LNCAP (cell line): ENCODE results near the gene GPER1.

Experiments
- TF ChIP-seq, protein P1 (sequence below): fragments of 450-650 bp; IDR thresholded peaks from 2 replicates; pipeline ENCODE4 v1.5.1; 2017; ENCODE audit warnings: mild to moderate bottlenecking

The GPER1 gene

DNA sequence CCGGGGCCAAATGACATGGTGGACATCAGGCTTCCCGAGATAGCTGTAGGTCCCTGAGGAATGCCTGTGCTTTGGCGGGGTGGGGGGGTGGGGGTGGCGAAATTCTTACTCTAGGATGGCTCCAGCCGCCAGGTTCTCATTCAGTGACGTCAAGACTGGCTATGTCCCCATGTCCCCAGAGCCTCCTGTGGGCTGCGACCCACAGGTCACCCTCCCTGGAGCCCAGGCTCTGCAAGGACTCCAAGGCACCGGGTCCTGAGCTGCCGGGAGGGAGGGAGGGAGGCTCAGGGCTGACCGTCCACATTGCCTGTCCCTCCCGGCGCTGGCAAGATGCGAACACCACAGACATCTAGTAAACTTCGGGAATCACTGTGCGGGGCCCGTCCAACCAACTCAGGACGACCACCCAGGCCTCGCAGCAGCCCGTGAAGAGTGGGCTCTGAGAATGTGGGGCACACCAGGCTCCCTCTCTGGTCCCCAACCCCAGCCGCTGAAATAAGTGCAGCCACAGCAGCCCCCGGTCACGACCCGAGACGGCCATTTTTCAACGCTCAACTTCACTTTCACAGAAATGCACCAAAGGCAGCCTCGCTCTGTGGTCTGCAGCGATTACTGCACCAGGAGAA, 31.0 kb upstream of the GPER1 start:
- TF ChIP-seq, protein P1, sequence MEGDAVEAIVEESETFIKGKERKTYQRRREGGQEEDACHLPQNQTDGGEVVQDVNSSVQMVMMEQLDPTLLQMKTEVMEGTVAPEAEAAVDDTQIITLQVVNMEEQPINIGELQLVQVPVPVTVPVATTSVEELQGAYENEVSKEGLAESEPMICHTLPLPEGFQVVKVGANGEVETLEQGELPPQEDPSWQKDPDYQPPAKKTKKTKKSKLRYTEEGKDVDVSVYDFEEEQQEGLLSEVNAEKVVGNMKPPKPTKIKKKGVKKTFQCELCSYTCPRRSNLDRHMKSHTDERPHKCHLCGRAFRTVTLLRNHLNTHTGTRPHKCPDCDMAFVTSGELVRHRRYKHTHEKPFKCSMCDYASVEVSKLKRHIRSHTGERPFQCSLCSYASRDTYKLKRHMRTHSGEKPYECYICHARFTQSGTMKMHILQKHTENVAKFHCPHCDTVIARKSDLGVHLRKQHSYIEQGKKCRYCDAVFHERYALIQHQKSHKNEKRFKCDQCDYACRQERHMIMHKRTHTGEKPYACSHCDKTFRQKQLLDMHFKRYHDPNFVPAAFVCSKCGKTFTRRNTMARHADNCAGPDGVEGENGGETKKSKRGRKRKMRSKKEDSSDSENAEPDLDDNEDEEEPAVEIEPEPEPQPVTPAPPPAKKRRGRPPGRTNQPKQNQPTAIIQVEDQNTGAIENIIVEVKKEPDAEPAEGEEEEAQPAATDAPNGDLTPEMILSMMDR: no peak

DNA sequence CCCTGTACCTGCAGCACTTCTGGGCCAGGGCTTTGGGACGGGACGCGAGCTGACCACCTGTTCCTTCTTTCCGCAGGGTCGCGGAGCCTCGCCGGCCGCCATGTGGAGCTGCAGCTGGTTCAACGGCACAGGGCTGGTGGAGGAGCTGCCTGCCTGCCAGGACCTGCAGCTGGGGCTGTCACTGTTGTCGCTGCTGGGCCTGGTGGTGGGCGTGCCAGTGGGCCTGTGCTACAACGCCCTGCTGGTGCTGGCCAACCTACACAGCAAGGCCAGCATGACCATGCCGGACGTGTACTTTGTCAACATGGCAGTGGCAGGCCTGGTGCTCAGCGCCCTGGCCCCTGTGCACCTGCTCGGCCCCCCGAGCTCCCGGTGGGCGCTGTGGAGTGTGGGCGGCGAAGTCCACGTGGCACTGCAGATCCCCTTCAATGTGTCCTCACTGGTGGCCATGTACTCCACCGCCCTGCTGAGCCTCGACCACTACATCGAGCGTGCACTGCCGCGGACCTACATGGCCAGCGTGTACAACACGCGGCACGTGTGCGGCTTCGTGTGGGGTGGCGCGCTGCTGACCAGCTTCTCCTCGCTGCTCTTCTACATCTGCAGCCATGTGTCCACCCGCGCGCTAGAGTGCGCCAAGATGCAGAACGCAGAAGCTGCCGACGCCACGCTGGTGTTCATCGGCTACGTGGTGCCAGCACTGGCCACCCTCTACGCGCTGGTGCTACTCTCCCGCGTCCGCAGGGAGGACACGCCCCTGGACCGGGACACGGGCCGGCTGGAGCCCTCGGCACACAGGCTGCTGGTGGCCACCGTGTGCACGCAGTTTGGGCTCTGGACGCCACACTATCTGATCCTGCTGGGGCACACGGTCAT, 30.3 kb upstream of the GPER1 start:
- TF ChIP-seq, protein P1: no peak

DNA sequence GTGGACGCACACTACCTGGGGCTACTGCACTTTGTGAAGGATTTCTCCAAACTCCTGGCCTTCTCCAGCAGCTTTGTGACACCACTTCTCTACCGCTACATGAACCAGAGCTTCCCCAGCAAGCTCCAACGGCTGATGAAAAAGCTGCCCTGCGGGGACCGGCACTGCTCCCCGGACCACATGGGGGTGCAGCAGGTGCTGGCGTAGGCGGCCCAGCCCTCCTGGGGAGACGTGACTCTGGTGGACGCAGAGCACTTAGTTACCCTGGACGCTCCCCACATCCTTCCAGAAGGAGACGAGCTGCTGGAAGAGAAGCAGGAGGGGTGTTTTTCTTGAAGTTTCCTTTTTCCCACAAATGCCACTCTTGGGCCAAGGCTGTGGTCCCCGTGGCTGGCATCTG, 29.6 kb upstream of the GPER1 start:
- TF ChIP-seq, protein P1: no peak

DNA sequence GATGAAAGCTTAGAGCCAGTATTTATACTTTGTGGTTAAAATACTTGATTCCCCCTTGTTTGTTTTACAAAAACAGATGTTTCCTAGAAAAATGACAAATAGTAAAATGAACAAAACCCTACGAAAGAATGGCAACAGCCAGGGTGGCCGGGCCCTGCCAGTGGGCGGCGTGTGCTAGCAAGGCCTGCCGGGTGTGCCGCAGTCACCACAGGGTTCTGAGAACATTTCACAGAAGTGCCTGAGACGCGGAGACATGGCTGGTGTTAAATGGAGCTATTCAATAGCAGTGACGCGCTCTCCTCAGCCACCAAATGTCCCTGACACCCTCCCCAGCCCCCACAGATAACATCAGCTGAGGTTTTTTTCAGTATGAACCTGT, 29.1 kb upstream of the GPER1 start:
- TF ChIP-seq, protein P1: no peak

DNA sequence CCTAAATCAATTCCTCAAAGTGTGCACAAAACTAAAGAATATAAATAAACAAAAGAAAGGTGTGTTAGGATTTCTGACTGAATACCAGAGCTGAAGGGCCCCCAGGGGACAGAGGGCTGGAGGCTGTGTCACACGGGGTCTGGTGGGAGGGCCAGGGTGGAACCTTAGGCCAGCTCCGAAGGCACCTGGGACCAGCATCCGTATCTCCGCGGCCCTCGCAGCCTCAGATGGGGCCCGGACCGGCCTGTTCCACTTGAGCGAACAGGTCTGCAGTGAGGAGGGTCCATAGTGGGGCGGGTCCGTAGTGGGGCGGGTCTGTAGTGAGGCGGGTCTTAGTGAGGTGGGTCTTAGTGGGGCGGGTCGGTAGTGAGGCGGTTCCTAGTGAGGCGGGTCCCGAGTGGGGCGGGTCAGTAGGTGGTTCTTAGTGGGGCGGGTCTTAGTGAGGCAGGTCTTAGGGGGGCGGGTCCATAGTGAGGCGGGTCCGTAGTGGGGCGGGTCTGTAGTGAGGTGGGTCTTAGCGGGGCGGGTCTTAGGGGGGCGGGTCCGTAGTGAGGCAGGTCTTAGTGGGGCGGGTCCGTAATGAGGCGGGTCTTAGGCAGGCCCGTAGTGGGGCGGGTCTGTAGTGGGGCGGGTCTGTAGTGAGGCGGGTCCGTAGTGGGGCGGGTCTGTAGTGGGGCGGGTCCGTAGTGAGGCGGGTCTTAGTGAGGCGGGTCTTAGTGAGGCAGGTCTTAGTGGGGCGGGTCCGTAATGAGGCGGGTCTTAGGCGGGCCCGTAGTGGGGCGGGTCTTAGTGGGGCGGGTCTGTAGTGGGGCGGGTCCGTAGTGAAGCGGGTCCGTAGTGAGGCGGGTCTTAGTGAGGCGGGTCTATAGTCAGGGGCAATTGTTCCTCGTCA, 28.5 kb upstream of the GPER1 start:
- TF ChIP-seq, protein P1: no peak

DNA sequence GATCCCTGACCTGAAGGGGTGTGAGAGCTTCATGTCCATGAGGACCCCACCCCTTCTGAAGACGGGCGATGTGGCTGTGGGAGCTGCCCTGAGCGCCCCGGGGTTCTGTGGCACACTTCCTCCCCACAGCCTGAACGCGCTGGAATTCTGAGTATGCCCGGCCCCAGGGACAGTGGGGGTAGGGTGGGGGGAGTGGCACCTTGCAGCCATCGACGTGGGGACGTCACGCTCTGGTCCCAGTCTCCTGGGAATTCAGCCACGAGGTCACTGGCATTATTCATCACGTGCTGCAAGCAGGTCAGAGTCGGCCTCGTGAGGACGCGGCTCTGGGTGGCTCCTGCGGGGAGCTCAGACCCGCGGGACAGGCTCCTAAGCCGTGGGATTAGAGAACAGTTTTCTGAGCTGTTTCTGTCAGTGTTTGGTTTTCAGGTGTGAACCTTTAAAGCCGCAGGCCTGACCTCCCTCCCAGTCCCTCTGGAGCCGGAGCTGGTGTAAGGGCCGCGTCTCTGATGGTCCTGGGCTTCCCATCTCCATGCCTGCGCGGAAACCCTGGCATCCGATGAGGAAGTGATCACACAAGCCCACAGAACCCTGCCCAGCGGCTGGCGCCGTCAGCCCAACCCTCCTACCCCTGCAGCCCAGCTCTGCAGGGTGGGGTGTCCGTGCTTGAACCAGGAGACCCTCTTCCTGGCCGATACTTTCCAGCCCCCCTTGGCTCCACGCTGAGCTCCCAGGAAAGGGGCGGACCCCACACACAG, 27.4 kb upstream of the GPER1 start:
- TF ChIP-seq, protein P1: no peak

DNA sequence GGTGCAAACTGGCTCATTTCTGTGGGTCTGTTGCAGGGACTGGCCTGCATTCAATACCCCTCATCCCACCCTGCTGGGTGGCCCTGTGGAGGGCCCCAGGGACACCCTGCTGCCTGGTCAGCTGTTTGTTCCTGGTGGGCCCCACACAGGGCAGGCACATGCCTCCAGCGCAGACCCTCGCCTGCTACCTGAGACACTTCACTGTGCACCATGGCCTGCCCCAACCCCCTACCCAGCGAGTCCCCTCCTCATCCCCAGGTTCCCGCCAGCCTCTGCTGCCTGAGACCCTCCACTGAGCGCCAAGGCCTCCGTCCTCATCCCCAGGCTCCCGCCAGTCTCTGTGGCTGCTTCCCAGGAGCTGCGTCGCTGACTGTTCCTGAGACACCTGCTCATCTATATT, 26.7 kb upstream of the GPER1 start:
- TF ChIP-seq, protein P1: no peak
